GM10248 (cell line): ENCODE measurements around the gene TMED10.

Source experiments
- CTCF ChIA-PET: fragments of 300-600 bp; sonication (Branson Sonifier 250); formaldehyde crosslinking; extraction: SDS; loops from one replicate; lab custom pipeline; 2021; ENCODE audit warnings: antibody characterized with exemption; lab: Yijun Ruan, JAX
- POLR2A ChIA-PET: fragments of 350-650 bp; sonication (Branson Sonifier 250); formaldehyde crosslinking; extraction: SDS; loops from one replicate; lab custom pipeline; 2020; ENCODE audit warnings: antibody characterized with exemption; lab: Yijun Ruan, JAX
- DNase-seq: peaks from one replicate; pipeline ENCODE4 v3.0.0; 2012; ENCODE audit errors: extremely low spot score
- CTCF ChIP-seq: IDR thresholded peaks from 2 replicates; pipeline ENCODE4 v1.5.1; 2012; ENCODE audit warnings: mild to moderate bottlenecking, low read depth; ENCODE audit errors: extremely low read depth, missing control alignments, control extremely low read depth

TMED10 gene

GRCh38 chr14:75141062-75141461 is 35.4 kb downstream of the TMED10 start:
- CTCF ChIA-PET = interaction anchor here (0.9 to 11.8 kb wide), 12 partner anchors 9 to 420 kb away, joined by 3 to 111 read pairs (median 4); no protein-coding TSS in a partner anchor
- DNase-seq = no peak
- POLR2A ChIA-PET = interaction anchor here (0.6 kb wide), 1 partner anchor 39 kb away, joined by 5 read pairs; no protein-coding TSS in a partner anchor
- no peak for TF ChIP-seq CTCF

- POLR2A ChIA-PET = interaction anchor here (0.6 kb wide), 1 partner anchor 40 kb away, joined by 5 read pairs; no protein-coding TSS in a partner anchor
- DNase-seq = no peak
- no peak for TF ChIP-seq CTCF
- CTCF ChIA-PET = interaction anchor here (0.9 to 11.8 kb wide), 11 partner anchors 9 to 280 kb away, joined by 3 to 111 read pairs (median 4); no protein-coding TSS in a partner anchor
These were observed 35.8 kb downstream of the TMED10 start for GRCh38 chr14:75140620-75141019.

GRCh38 chr14:75139185-75139584 is 37.2 kb downstream of the TMED10 start:
- POLR2A ChIA-PET = no interaction called here

GRCh38 chr14:75138492-75138891 is 37.9 kb downstream of the TMED10 start:
- TF ChIP-seq CTCF = no peak
- ChIA-PET POLR2A (no interaction called here), CTCF (interaction anchor here (1.0 to 11.8 kb wide), 7 partner anchors 22 to 277 kb away, joined by 3 to 111 read pairs (median 6); no protein-coding TSS in a partner anchor)
- no peak for DNase-seq

More at GRCh38 chr14:75139185-75139584, 37.2 kb downstream of the TMED10 start:
- no peak for TF ChIP-seq CTCF
- DNase-seq = no peak
- CTCF ChIA-PET = interaction anchor here (1.0 to 11.8 kb wide), 6 partner anchors 22 to 278 kb away, joined by 3 to 111 read pairs (median 8); no protein-coding TSS in a partner anchor

- ChIA-PET CTCF (interaction anchor here (0.7 to 11.8 kb wide), 5 partner anchors 26 to 170 kb away, joined by 3 to 111 read pairs (median 3); no protein-coding TSS in a partner anchor), POLR2A (no interaction called here)
- no peak for DNase-seq
- no peak for TF ChIP-seq CTCF
These were observed 41.8 kb downstream of the TMED10 start for GRCh38 chr14:75134644-75135043.

GRCh38 chr14:75133597-75133996 is 42.8 kb downstream of the TMED10 start:
- DNase-seq = no peak
- no peak for TF ChIP-seq CTCF
- ChIA-PET POLR2A (no interaction called here), CTCF (interaction anchor here (4.0 to 11.8 kb wide), 2 partner anchors 163 to 168 kb away, joined by 25 to 111 read pairs; no protein-coding TSS in a partner anchor)
